Tongue (tissue), 2 donors: ENCODE data around the gene PEX14. TPM values are rescaled to one million over a fixed set of nuclear protein-coding genes. Genes with fewer than 3 reads are reported as not detected.
"Not testable (repeated sequence)": the region's sequence is repeated elsewhere in the genome, so short reads cannot be mapped to it uniquely, and the experiment has no call there.

ENCODE experiments used
- DNase-seq: peaks from one replicate; pipeline ENCODE4 v3.0.0-alpha.2; 2015
- total RNA-seq: library from RNA; depleted of rRNA; stranded (reverse); fragments of >200 nt; gene quantifications from one replicate; pipeline ENCODE4 v1.2.3, GENCODE V29; 2014

PEX14 gene
- total RNA-seq, 1 donor from 2014 or later: 18.0 TPM

DNA sequence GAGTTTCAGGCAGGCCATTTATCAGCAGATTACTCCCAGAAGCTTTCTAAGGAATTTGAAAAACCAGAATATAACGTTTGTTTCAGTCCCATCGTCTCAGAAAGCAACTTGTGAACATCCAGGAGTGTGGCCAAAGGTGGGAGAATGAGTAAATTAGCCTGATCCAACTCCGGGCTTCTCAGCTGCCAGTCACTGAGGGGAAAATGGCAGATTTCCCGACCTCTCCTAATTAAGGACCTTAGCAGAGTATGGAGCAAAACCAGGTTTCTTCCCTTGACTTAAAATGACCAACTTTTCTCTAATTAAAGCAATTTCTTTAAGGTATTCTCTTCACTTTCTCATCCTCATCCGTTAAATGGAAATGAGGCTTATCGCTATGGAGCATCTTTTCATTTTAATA lies 23.9 kb upstream of the PEX14 start:
- peak; percentile 24 for DNase-seq

DNA sequence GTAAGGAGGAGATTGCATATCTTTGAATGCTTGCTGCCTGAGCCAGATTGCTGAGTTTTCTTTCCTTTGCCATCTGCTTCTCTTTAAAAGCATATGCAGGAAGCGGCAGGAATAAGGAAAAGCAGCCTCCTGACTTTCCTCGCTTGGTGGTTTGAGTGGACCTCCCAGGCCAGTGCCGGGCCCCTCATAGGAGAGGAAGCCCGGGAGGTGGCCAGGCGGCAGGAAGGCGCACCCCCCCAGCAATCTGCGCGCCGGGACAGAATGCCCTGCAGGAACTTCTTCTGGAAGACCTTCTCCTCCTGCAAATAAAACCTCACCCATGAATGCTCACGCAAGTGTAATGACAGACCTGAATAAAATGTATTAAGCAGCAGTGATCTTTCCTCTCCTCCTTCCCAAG lies 23.5 kb upstream of the PEX14 start:
- peak; percentile 43 for DNase-seq

GRCh38 chr1:10456048-10456447 lies 18.7 kb upstream of the PEX14 start:
- no peak for DNase-seq

DNA sequence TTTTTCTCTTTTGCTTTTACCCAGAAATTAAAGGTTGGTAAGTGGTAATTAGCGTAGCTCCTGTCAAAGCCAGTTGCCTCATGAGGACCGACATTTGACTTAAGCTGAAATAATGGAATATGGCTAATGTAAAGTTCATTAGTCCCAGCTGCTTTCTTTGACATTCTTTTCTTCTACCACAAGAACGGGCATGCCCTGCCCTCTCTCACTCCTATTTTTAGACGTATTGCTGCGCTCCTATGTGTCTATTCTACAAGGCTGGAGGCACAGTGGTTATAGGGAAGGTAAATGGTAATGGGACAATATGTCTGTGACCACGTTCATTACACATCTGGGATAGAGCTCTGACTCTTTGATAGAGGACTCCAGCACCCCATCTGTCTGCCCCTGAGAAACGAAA lies 18.1 kb upstream of the PEX14 start:
- peak; percentile 29 for DNase-seq

DNA sequence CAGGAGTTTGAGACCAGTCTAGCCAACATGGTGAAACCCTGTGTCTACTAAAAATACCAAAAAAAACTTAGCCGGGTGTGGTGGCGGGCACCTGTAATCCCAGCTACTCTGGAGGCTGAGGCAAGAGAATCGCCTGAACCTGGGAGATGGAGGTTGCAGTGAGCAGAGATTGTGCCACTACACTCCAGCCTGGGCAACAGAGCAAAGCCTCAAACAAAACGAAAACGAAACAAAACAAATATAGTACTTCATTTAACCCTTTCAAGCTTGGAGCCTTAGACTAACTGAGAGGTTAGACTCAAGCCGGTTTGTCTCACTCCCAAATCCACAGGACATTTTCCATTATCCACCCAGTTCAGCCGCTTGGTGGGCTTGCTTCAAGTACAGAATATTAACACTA lies 17.3 kb upstream of the PEX14 start:
- DNase-seq: not testable (repeated sequence)

GRCh38 chr1:10457875-10458274 lies 16.9 kb upstream of the PEX14 start:
- DNase-seq: no peak

- no peak for DNase-seq
These were observed 15.6 kb upstream of the PEX14 start for GRCh38 chr1:10459184-10459583.

DNA sequence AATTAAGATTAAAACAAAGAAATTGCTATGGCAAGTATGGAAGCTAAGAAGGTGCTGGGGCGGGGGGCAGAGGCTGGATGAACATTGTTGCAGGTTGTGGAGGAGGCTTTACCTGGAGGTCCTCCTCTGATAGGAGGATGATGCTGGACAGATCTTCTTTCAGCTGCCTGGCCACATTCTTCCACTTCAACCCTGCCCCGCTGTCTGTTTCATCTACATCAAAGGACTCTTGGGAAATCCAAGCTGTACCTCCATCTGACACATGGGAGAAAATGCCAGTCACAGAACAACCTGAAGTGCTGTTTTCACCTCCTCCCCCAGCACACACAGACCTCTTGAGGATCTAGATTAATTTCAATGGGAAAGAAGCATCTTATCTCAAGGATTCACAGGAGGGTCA lies 7.7 kb upstream of the PEX14 start:
- no peak for DNase-seq

GRCh38 chr1:10470043-10470442 lies 4.7 kb upstream of the PEX14 start:
- DNase-seq: no peak

- no peak for DNase-seq
These were observed 3.1 kb upstream of the PEX14 start for GRCh38 chr1:10471411-10472219.

- peak; percentile 98 for DNase-seq
These were observed 2.3 kb upstream of the PEX14 start, which contains the start of gene DFFA for GRCh38 chr1:10472220-10473144. Gene DFFA (minus strand): TSS chr1:10472529. CDS start chr1:10472458, 71 bp downstream.

GRCh38 chr1:10473145-10473765 lies 1.5 kb upstream of the PEX14 start:
- no peak for DNase-seq

DNA sequence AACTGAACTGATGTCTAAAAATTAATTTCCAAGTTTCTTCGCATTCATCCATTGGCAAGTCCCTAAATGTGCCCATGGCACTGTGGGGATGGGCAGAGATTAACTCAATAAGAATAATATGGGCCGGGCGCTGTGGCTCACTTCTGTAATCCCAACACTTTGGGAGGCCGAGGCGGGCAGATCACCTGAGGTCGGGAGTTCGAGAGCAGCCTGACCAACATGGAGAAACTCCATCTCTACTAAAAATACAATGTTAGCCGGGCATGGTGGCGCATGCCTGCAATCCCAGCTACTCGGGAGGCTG lies 489 bp upstream of the PEX14 start:
- DNase-seq: not testable (repeated sequence)

GRCh38 chr1:10475510-10475909 lies 760 bp downstream of the PEX14 start:
- peak; percentile 19 for DNase-seq

GRCh38 chr1:10479296-10479695 lies 4.5 kb downstream of the PEX14 start:
- no peak for DNase-seq

GRCh38 chr1:10480614-10481013 lies 5.9 kb downstream of the PEX14 start:
- no peak for DNase-seq

DNA sequence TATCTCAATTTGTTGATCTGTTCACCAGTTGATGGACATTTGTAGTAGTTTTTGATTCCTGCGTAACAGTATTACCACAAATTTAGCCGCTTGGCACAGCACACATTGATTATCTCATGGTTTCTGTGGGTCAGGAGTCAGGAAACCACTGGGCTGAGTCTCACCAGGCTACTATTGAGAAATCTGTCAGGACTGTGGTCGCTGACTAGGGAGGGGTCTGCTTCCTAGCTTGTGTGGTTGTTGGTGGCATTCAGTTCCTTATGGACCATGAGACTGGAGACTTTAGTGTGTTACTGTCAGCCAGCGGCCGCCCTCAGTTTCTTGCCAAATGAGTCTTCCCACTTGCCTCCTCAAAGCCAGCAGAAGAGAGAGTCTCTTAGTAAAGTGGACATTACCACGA lies 9.8 kb downstream of the PEX14 start:
- no peak for DNase-seq

DNA sequence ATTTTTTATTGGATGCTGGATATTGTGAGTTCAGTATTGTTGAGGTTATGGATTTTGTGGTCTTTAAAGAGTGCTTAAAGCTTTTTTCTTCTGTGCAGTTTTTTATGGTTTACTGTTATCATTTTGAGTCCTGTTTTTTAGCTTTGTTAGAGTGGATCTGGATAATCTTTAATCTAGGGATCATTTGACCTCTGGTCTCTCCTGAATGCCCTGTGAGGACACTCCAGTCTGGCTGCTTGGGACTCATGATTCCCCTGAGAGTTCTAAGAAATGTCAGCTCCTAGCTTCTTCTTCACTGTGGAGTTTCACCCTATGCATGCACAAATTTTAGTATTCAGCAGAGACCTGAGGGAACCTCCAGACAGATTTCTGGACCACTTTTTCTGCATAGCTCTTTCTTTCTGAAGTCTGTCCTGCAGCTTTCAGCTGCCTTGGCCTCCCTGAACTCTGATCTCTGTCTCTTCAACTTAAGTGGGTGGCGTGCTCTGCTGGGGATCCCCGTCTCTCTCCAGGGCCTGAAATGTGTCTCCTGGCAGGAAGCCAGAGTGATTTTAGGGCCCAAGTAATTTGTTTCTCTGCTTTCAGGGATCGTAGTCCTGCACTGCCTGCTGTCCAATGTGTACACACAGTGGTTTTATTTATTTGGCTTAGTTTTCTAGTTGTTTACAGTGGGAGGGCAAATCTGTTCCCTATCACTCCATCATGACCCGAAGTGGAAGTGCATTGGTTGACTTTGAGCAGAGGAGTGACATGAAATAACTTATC lies 14.7 kb downstream of the PEX14 start:
- DNase-seq: no peak

GRCh38 chr1:10490286-10490970 lies 15.7 kb downstream of the PEX14 start:
- no peak for DNase-seq

- no peak for DNase-seq
These were observed 19.6 kb downstream of the PEX14 start for GRCh38 chr1:10494418-10494753.

DNA sequence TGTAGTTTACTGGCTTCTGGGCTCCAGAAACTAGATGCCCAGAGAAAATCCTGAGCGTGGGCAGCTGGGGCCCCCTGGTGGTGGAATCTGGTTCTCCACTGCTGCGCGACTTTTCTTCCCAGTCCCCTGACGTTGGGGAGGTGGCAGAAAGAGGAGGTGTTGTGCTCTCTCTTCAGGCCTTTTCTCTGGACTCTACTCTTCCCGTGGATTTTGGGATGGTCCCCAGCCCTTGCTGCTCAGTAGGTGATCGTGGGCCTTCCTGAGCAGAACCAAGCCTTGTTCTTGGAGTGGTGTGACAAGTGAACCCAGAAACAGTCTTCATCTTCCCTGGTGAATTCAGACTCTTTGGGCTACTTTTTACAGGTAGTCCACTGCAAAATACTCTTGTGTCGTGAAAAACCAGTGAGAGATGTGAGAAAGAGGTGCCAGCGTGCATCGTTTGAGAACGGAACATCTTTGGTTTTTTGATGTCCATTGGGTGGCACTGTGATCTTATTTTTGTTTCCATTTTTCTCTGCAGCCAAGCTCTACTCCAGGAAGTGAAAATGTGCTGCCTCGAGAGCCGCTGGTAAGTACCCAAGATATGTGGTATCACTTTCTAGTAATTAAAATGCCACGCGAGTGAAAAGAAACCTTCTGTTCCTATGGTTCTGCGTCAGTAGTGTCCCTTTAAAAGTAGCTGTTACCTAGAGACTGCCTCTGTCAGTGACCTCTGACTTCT lies 20.2 kb downstream of the PEX14 start:
- DNase-seq: peak; percentile 83
